ENCODE measurements around the gene RELL2. TPM values are rescaled to one million over a fixed set of nuclear protein-coding genes. Genes with fewer than 3 reads are reported as not detected.

Gene RELL2
- total RNA-seq, 1 experiment from 2014 or later: 8.7 TPM

GRCh38 chr5:141632650-141633049 is 4.1 kb upstream of the RELL2 start:
- no peaks in the 10 kb centered on the region for H3K27me3 ChIP-seq (ENCODE audit: insufficient read depth, low read length)
- BruUV-seq (replicated peaks): no TSS peak
- H3K4me1 ChIP-seq (ENCODE audit: control insufficient read depth in 1 of 2, insufficient read depth in 2 of 2, low read length in 2 of 2): peaks cover 5 to 11% of the 10 kb centered on the region in 2 experiments; a peak in 3 of 4 replicates
- RAD21 ChIA-PET (ENCODE audit: low non-redundant PET in 1 of 2, low total read pairs in 2 of 2, uncharacterized antibody in 2 of 2, unreplicated experiment in 2 of 2): no interaction called here
- intact Hi-C loops (cut with micrococcal nuclease): no loop called here
- no peak overlapping the region for H3K4me3 ChIP-seq (replicated peaks in 1 of 2; ENCODE audit: low read depth in 1 of 2, low read length in 2 of 2)
- H3K9me2 ChIP-seq (ENCODE audit: insufficient read depth): no peaks in the 10 kb centered on the region
- DNase-seq (ENCODE audit: low read depth, low spot score) (no peak), ATAC-seq (no peak)
- POLR2A ChIA-PET: interaction anchor here (1.2 kb wide), 1 partner anchor 567 kb away, joined by 3 read pairs; no protein-coding TSS in a partner anchor
- CTCF ChIA-PET: interaction anchor here (0.9 to 1.8 kb wide), 2 partner anchors 13 to 41 kb away, joined by 3 to 11 read pairs; partner anchors contain the start of gene DIAPH1
- H3K36me3 ChIP-seq (ENCODE audit: control insufficient read depth in 1 of 2, insufficient read depth in 2 of 2, low read length in 2 of 2): peaks cover 29 to 32% of the 10 kb centered on the region in 2 experiments
- no peak overlapping the region for H2AFZ ChIP-seq (ENCODE audit: low read depth, low read length, poor library complexity, severe bottlenecking)
- H3K79me2 ChIP-seq (ENCODE audit: insufficient read depth, low read length): peaks cover 68% of the 10 kb centered on the region
- no peak overlapping the region for H3K9ac ChIP-seq (ENCODE audit: low read length)
- no peaks in the 10 kb centered on the region for H4K20me1 ChIP-seq (ENCODE audit: insufficient read depth)
- no peak overlapping the region for H3K4me2 ChIP-seq (ENCODE audit: low read length)
- no peaks in the 10 kb centered on the region for H3K9me3 ChIP-seq (ENCODE audit: control insufficient read depth in 1 of 2, insufficient read depth in 1 of 2, low read depth in 1 of 2, low read length in 2 of 2)
- TF ChIP-seq, protein P1, sequence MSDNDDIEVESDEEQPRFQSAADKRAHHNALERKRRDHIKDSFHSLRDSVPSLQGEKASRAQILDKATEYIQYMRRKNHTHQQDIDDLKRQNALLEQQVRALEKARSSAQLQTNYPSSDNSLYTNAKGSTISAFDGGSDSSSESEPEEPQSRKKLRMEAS (IDR thresholded peaks at IDR 0.05): no peak
- no peak overlapping the region for H3K27ac ChIP-seq (ENCODE audit: low read depth, low read length)

- no peaks in the 10 kb centered on the region for H4K20me1 ChIP-seq (ENCODE audit: insufficient read depth)
- H3K4me1 ChIP-seq (ENCODE audit: control insufficient read depth in 1 of 2, insufficient read depth in 2 of 2, low read length in 2 of 2): peaks cover 5 to 24% of the 10 kb centered on the region in 2 experiments
- H3K4me2 ChIP-seq (ENCODE audit: low read length): no peak overlapping the region
- H2AFZ ChIP-seq (ENCODE audit: low read depth, low read length, poor library complexity, severe bottlenecking): no peak overlapping the region
- intact Hi-C loops (cut with micrococcal nuclease): no loop called here
- H3K9me2 ChIP-seq (ENCODE audit: insufficient read depth): no peaks in the 10 kb centered on the region
- peaks cover 68% of the 10 kb centered on the region for H3K79me2 ChIP-seq (ENCODE audit: insufficient read depth, low read length)
- DNase-seq (ENCODE audit: low read depth, low spot score): no peak
- BruUV-seq (replicated peaks): no TSS peak
- CTCF ChIA-PET: interaction anchor here (1.8 kb wide), 1 partner anchor 15 kb away, joined by 11 read pairs; the partner anchor contains the start of gene DIAPH1
- TF ChIP-seq SIN3A (IDR thresholded peaks at IDR 0.05; ENCODE audit: low read depth) (no peak), CBX3 (IDR thresholded peaks at IDR 0.05; ENCODE audit: low read depth) (no peak), SP1 (IDR thresholded peaks at IDR 0.05; ENCODE audit: low read depth) (no peak), POLR2A (IDR thresholded peaks at IDR 0.05; ENCODE audit: borderline replicate concordance, extremely low read depth, insufficient read depth, insufficient read length) (no peak), ATF3 (IDR thresholded peaks at IDR 0.05) (no peak), SRF (IDR thresholded peaks at IDR 0.05; ENCODE audit: low read depth) (no peak), ZNF274 (IDR thresholded peaks at IDR 0.05; ENCODE audit: low read depth, low read length) (no peak), EZH2 (IDR thresholded peaks at IDR 0.05) (no peak), CEBPB (IDR thresholded peaks at IDR 0.05; ENCODE audit: low read depth) (no peak), YY1 (IDR thresholded peaks at IDR 0.05; ENCODE audit: extremely low read depth, insufficient replicate concordance, low read depth, low read length) (no peak)
- POLR2A ChIA-PET: interaction anchor here (1.0 kb wide), 1 partner anchor 22 kb away, joined by 3 read pairs; no protein-coding TSS in a partner anchor
- peaks cover 18 to 19% of the 10 kb centered on the region in 2 experiments for H3K36me3 ChIP-seq (ENCODE audit: control insufficient read depth in 1 of 2, insufficient read depth in 2 of 2, low read length in 2 of 2)
- H3K4me3 ChIP-seq (replicated peaks in 1 of 2; ENCODE audit: low read depth in 1 of 2, low read length in 2 of 2): no peak overlapping the region
- no peak for ATAC-seq
- no peaks in the 10 kb centered on the region for H3K27me3 ChIP-seq (ENCODE audit: insufficient read depth, low read length)
- no peak overlapping the region for H3K9ac ChIP-seq (ENCODE audit: low read length)
- no peaks in the 10 kb centered on the region for H3K9me3 ChIP-seq (ENCODE audit: control insufficient read depth in 1 of 2, insufficient read depth in 1 of 2, low read depth in 1 of 2, low read length in 2 of 2)
- H3K27ac ChIP-seq (ENCODE audit: low read depth, low read length): no peak overlapping the region
- RAD21 ChIA-PET (ENCODE audit: low non-redundant PET in 1 of 2, low total read pairs in 2 of 2, uncharacterized antibody in 2 of 2, unreplicated experiment in 2 of 2): no interaction called here
Measured at GRCh38 chr5:141633871-141634561, 2.8 kb upstream of the RELL2 start.

All from HCT116 (cell line).